HG03103 (cell line): Measurements from ENCODE around the gene CACNG8.

Experiments used
- ATAC-seq: cut with Tn5 transposase; IDR thresholded peaks from one replicate; pipeline ENCODE4 v1.9.1; 2021; ENCODE audit warnings: low read depth; ENCODE audit not compliant: unreplicated experiment

Gene CACNG8

GRCh38 chr19:53992211-53992610 lies 29.5 kb downstream of the CACNG8 start:
- no peak for ATAC-seq

- no peak for ATAC-seq
Measured at GRCh38 chr19:53992815-53993214, 30.1 kb downstream of the CACNG8 start.

- ATAC-seq, result no peak
Measured at GRCh38 chr19:53993448-53993847, 30.7 kb downstream of the CACNG8 start.

GRCh38 chr19:53994811-53995210 lies 32.1 kb downstream of the CACNG8 start:
- ATAC-seq, result no peak

- ATAC-seq, result no peak
Measured at GRCh38 chr19:53998223-53998622, 35.5 kb downstream of the CACNG8 start.

GRCh38 chr19:53999694-54000093 lies 37.0 kb downstream of the CACNG8 start:
- no peak for ATAC-seq

GRCh38 chr19:54001496-54001895 lies 38.8 kb downstream of the CACNG8 start:
- ATAC-seq, result no peak

- ATAC-seq, result no peak
Measured at GRCh38 chr19:54002495-54003315, 40.0 kb downstream of the CACNG8 start.

GRCh38 chr19:54009440-54009839 lies 46.7 kb downstream of the CACNG8 start:
- ATAC-seq, result no peak

- no peak for ATAC-seq
Measured at GRCh38 chr19:54010474-54010873, 47.7 kb downstream of the CACNG8 start.

- ATAC-seq, result no peak
Measured at GRCh38 chr19:54011507-54012211, 48.9 kb downstream of the CACNG8 start.

GRCh38 chr19:54013866-54014265 lies 51.1 kb downstream of the CACNG8 start:
- ATAC-seq, result no peak

- ATAC-seq, result no peak
Measured at GRCh38 chr19:54014920-54015560, 52.3 kb downstream of the CACNG8 start.

- ATAC-seq, result no peak
Measured at GRCh38 chr19:54017261-54017660, 54.5 kb downstream of the CACNG8 start.

GRCh38 chr19:54021363-54021762 lies 58.6 kb downstream of the CACNG8 start:
- ATAC-seq, result no peak

- ATAC-seq, result no peak
Measured at GRCh38 chr19:54021932-54022331, 59.2 kb downstream of the CACNG8 start.

- no peak for ATAC-seq
Measured at GRCh38 chr19:54023191-54023590, 60.5 kb downstream of the CACNG8 start.

GRCh38 chr19:54024660-54025059 lies 61.9 kb downstream of the CACNG8 start:
- no peak for ATAC-seq

GRCh38 chr19:54026656-54027055 lies 63.9 kb downstream of the CACNG8 start:
- ATAC-seq, result no peak

- ATAC-seq, result no peak
Measured at GRCh38 chr19:54029301-54029700, 66.6 kb downstream of the CACNG8 start.

GRCh38 chr19:54029930-54030490 lies 67.3 kb downstream of the CACNG8 start:
- ATAC-seq, result no peak
